H1 (cell line): Measurements from ENCODE around the gene MAML1. TPM values are rescaled to one million over a fixed set of nuclear protein-coding genes. Genes with fewer than 3 reads are reported as not detected.

Source experiments
- CTCF ChIA-PET: fragments of 300-600 bp; sonication (Branson Sonifier 250); formaldehyde crosslinking; loops from one replicate; lab custom pipeline; 2021; ENCODE audit not compliant: partially characterized antibody; lab: Charles Lee
- POLR2A ChIA-PET: fragments of 300-600 bp; sonication (Branson Sonifier 250); formaldehyde crosslinking; loops from one replicate; lab custom pipeline; 2021; ENCODE audit warnings: inconsistent platforms; ENCODE audit not compliant: partially characterized antibody; lab: Charles Lee
- DNase-seq, 2 experiments: peaks; one replicate each; pipeline versions ENCODE4 v3.0.0 to v3.0.0-alpha.2; 2010 to 2022; ENCODE audit warnings: low spot score in 2 of 2, low read depth in 1 of 2, mixed read lengths in 1 of 2
- FAIRE-seq: peaks from 2 replicates; lab custom pipeline; 2011; peaks lifted over from hg19 to GRCh38; lab: Jason Lieb, UNC
- H2AFZ ChIP-seq: 2 replicates; pipeline ENCODE4 v1.8.1; 2012; ENCODE audit warnings: low read length, inconsistent platforms
- H2AK5ac ChIP-seq: 2 replicates; pipeline ENCODE4 v1.6.1; 2013; ENCODE audit warnings: low read depth, low read length
- H2BK120ac ChIP-seq: replicated peaks from 2 replicates; pipeline ENCODE3; 2013; ENCODE audit warnings: low read depth, low read length, inconsistent platforms
- H2BK12ac ChIP-seq: 2 replicates; pipeline ENCODE4 v1.6.1; 2013; ENCODE audit warnings: low read depth, low read length
- H2BK15ac ChIP-seq: 2 replicates; pipeline ENCODE4 v1.6.1; 2013; ENCODE audit warnings: low read length
- H2BK20ac ChIP-seq: 2 replicates; pipeline ENCODE4 v1.6.1; 2013; ENCODE audit warnings: low read length
- H2BK5ac ChIP-seq: 2 replicates; pipeline ENCODE4 v1.6.1; 2013; ENCODE audit warnings: low read depth, low read length
- H3K14ac ChIP-seq: 2 replicates; pipeline ENCODE4 v1.6.1; 2013; ENCODE audit warnings: inconsistent platforms; ENCODE audit not compliant: insufficient read length
- H3K18ac ChIP-seq: 2 replicates; pipeline ENCODE4 v1.6.1; 2013; ENCODE audit warnings: low read length; ENCODE audit errors: extremely low read depth
- H3K23ac ChIP-seq: 2 replicates; pipeline ENCODE4 v1.6.1; 2013; ENCODE audit warnings: inconsistent platforms; ENCODE audit not compliant: insufficient read length
- H3K23me2 ChIP-seq: 2 replicates; pipeline ENCODE4 v1.6.1; 2013; ENCODE audit warnings: low read depth, low read length
- H3K27ac ChIP-seq: 2 replicates; pipeline ENCODE4 v1.6.1; 2011; ENCODE audit warnings: low read depth, low read length, inconsistent platforms
- H3K27me3 ChIP-seq, 4 experiments: replicated peaks in 1 of 4; 1 replicate in 1 of 4; 2 replicates in 3 of 4; pipeline versions ENCODE4 v1.6.1 to v1.8.1; 2011 to 2013; ENCODE audit warnings: low read length in 3 of 4, mild to moderate bottlenecking in 3 of 4, inconsistent platforms in 2 of 4, mixed read lengths in 2 of 4, moderate library complexity in 1 of 4; ENCODE audit not compliant: control insufficient read depth in 3 of 4, insufficient read depth in 3 of 4; ENCODE audit errors: extremely low read depth in 1 of 4
- H3K36me3 ChIP-seq, 4 experiments: 2 replicates each; pipeline versions ENCODE4 v1.6.1 to v1.8.1; 2011 to 2013; ENCODE audit warnings: mild to moderate bottlenecking in 4 of 4, low read length in 3 of 4, moderate library complexity in 2 of 4, control low read depth in 1 of 4, inconsistent platforms in 1 of 4; ENCODE audit not compliant: insufficient read depth in 4 of 4, control insufficient read depth in 2 of 4
- H3K4ac ChIP-seq: replicated peaks from 2 replicates; pipeline ENCODE3; 2013; ENCODE audit warnings: low read length, low read depth, mixed read lengths, inconsistent platforms; ENCODE audit not compliant: insufficient read length
- H3K4me1 ChIP-seq, 4 experiments: replicated peaks in 1 of 4; 1 replicate in 1 of 4; 2 replicates in 3 of 4; pipeline versions ENCODE4 v1.6.1 to v1.8.1; 2011 to 2013; ENCODE audit warnings: low read length in 3 of 4, inconsistent platforms in 2 of 4, mixed read lengths in 1 of 4; ENCODE audit not compliant: insufficient read depth in 4 of 4, control insufficient read depth in 3 of 4
- H3K4me2 ChIP-seq, 2 experiments: 2 replicates each; pipeline versions ENCODE4 v1.6.1 to v1.8.1; 2011 to 2013; ENCODE audit warnings: low read depth in 2 of 2, low read length in 2 of 2, control low read depth in 1 of 2, inconsistent platforms in 1 of 2, mild to moderate bottlenecking in 1 of 2; ENCODE audit not compliant: insufficient read depth in 1 of 2
- H3K4me3 ChIP-seq, 4 experiments: fragments of 200-600, 300-600 bp in 1 of 4; sonication (generic), shearing (Covaris generic), sonication (Bioruptor Twin) in 1 of 4; 2 replicates each; pipeline versions ENCODE4 v1.5.1 to v1.8.1; 2011 to 2016; ENCODE audit warnings: low read length in 4 of 4, low read depth in 3 of 4, control low read depth in 2 of 4, inconsistent platforms in 2 of 4, mild to moderate bottlenecking in 2 of 4, mixed read lengths in 1 of 4, moderate library complexity in 1 of 4; ENCODE audit not compliant: insufficient read depth in 2 of 4; ENCODE audit errors: extremely low read depth in 1 of 4
- H3K56ac ChIP-seq: replicated peaks from 2 replicates; pipeline ENCODE3; 2013; ENCODE audit warnings: low read depth, mild to moderate bottlenecking, mixed read lengths, low read length, inconsistent platforms; ENCODE audit not compliant: insufficient read length
- H3K79me1 ChIP-seq: 2 replicates; pipeline ENCODE4 v1.6.1; 2013; ENCODE audit warnings: low read depth, low read length, control low read depth
- H3K79me2 ChIP-seq, 2 experiments: 2 replicates each; pipeline versions ENCODE4 v1.6.1 to v1.8.1; 2012 to 2013; ENCODE audit warnings: low read length in 2 of 2, mild to moderate bottlenecking in 2 of 2, inconsistent platforms in 1 of 2; ENCODE audit not compliant: insufficient read depth in 2 of 2, control insufficient read depth in 1 of 2
- H3K9ac ChIP-seq, 4 experiments: replicated peaks in 1 of 4; 1 replicate in 1 of 4; 2 replicates in 3 of 4; pipeline versions ENCODE4 v1.6.1 to v1.8.1; 2011 to 2013; ENCODE audit warnings: low read depth in 3 of 4, low read length in 3 of 4, control low read depth in 2 of 4, mild to moderate bottlenecking in 2 of 4, moderate library complexity in 2 of 4, inconsistent platforms in 1 of 4; ENCODE audit errors: extremely low read depth in 1 of 4
- H3K9me3 ChIP-seq, 2 experiments: 2 replicates each; pipeline versions ENCODE4 v1.6.1 to v1.8.1; 2012 to 2013; ENCODE audit warnings: mild to moderate bottlenecking in 2 of 2, moderate library complexity in 2 of 2, control low read depth in 1 of 2, inconsistent platforms in 1 of 2, low read depth in 1 of 2, low read length in 1 of 2, mixed read lengths in 1 of 2; ENCODE audit not compliant: insufficient read depth in 2 of 2
- H4K20me1 ChIP-seq, 2 experiments: replicated peaks in 1 of 2; 2 replicates each; pipeline versions ENCODE3 to v1.8.1; 2011 to 2013; ENCODE audit warnings: inconsistent platforms in 2 of 2, low read length in 2 of 2, mild to moderate bottlenecking in 1 of 2; ENCODE audit not compliant: insufficient read depth in 2 of 2, control insufficient read depth in 1 of 2
- H4K5ac ChIP-seq: 2 replicates; pipeline ENCODE4 v1.6.1; 2013; ENCODE audit warnings: low read length, low read depth, mixed read lengths, inconsistent platforms; ENCODE audit not compliant: insufficient read length
- H4K8ac ChIP-seq: 2 replicates; pipeline ENCODE4 v1.8.0; 2013; ENCODE audit warnings: mild to moderate bottlenecking, moderate library complexity, low read length, inconsistent platforms; ENCODE audit not compliant: insufficient read depth; ENCODE audit errors: extremely low read depth
- H4K91ac ChIP-seq: replicated peaks from 2 replicates; pipeline ENCODE3; 2013; ENCODE audit warnings: low read length, mixed read lengths, inconsistent platforms; ENCODE audit not compliant: insufficient read length
- SIN3A ChIP-seq, 2 experiments: IDR thresholded peaks in 1 of 2; conservative IDR thresholded peaks in 1 of 2; 2 replicates each; pipeline ENCODE4 v1.6.1; 2011 to 2012; ENCODE audit warnings: low read length in 2 of 2, improper control_type of control experiment in 1 of 2, low read depth in 1 of 2, mild to moderate bottlenecking in 1 of 2
- SIRT6 ChIP-seq: IDR thresholded peaks from one replicate; pipeline ENCODE4 v1.7.1; 2012; ENCODE audit warnings: low read length, inconsistent platforms
- WGBS, 2 experiments: shearing (Covaris generic) in 1 of 2; methylation state at CpG; one replicate each; pipeline versions ENCODE4 v1.1.6 to v1.1.7; 2013 to 2015; ENCODE audit warnings: low lambda C conversion rate in 2 of 2, mixed read lengths in 2 of 2, inconsistent platforms in 1 of 2, low coverage in 1 of 2, missing lambda C conversion rate in 1 of 2; ENCODE audit not compliant: insufficient replicate concordance in 2 of 2, insufficient coverage in 1 of 2, insufficient read length in 1 of 2; ENCODE audit errors: extremely low coverage in 1 of 2, missing lambda C conversion rate in 1 of 2; 5-methylcytosine and 5-hydroxymethylcytosine counted together
- polyA plus RNA-seq, 7 experiments: library from polyadenylated mRNA; depleted of rRNA in 3 of 7; stranded (reverse) in 5 of 7; unstranded in 2 of 7; fragments of >200 nt in 5 of 7; fragments of 200-250 nt in 2 of 7; gene quantifications; 1 replicate in 5 of 7; 2 replicates in 1 of 7; 4 replicates in 1 of 7; pipeline versions ENCODE4 v1.2.1 to v1.2.3, GENCODE V29; 2011 to 2013; ENCODE audit warnings: missing spikeins in 2 of 7, mixed read lengths in 2 of 7
- total RNA-seq: library from RNA; stranded (reverse); fragmentation: NEBNext Ultra II Directional; extraction: Animal tissue kit (Norgen Biotek cat#: 25700); gene quantifications from 2 replicates; pipeline ENCODE4 v1.2.1, GENCODE V29; 2021

MAML1 gene
- total and polyA plus RNA-seq, 2 of the 8 experiments (the other 6 are each of a cell fraction or from before 2014, with no cell fraction given), result 17.1 to 41.9 TPM

DNA sequence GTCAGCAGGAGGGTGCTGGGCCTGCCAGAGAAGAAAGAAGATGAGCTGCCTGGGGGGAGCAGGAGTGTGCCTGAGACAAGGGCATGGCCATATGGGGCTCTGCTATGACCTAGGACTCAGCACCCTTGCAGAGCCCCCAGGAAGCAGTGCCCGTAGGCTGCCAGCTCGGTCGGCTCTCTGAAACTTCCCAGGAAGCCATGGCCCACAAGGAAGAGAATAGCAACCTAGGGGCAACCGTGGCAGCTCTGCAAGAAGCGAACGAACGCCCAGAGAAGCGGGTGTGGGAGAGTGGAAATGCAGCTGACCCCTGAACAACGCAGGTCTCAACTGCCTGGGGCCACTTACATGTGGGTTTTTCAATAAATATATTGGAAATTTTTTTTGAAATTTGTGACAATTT, 50.5 kb downstream of the MAML1 start:
- H2BK20ac ChIP-seq, result no peak overlapping the region
- CTCF ChIA-PET, result interaction anchor here (0.8 to 6.7 kb wide), 4 partner anchors 9 to 104 kb away, joined by 3 to 53 read pairs (median 4); no protein-coding TSS in a partner anchor
- peaks cover 0 to 9% (median 4%) of the 10 kb centered on the region in 4 experiments; a peak in 2 of 8 replicates for H3K36me3 ChIP-seq
- H2AK5ac ChIP-seq, result no peak overlapping the region
- no peak overlapping the region for H2AFZ ChIP-seq
- H3K27ac ChIP-seq, result no peak overlapping the region
- H2BK5ac ChIP-seq, result no peak overlapping the region
- no peak overlapping the region for H3K9ac ChIP-seq
- DNase-seq, result no peak
- 93% methylated on average over 9 of the region's 9 CpGs; no CpG with 5 or more reads in 1 of the 2 experiments for WGBS, 2 experiments
- H3K4ac ChIP-seq, result no peak overlapping the region
- no peak overlapping the region for H3K23ac ChIP-seq
- H4K91ac ChIP-seq, result no peak overlapping the region
- no peak overlapping the region for H3K56ac ChIP-seq
- H3K14ac ChIP-seq, result no peak overlapping the region
- no peak overlapping the region for H2BK12ac ChIP-seq
- H3K79me2 ChIP-seq, result no peaks in the 10 kb centered on the region
- no peak overlapping the region for H4K5ac ChIP-seq
- FAIRE-seq, result no peak
- H3K4me3 ChIP-seq, result no peak overlapping the region
- H3K79me1 ChIP-seq, result no peaks in the 10 kb centered on the region; the same call in 1 of the 2 replicates
- H3K4me1 ChIP-seq, result no peaks in the 10 kb centered on the region
- no peak overlapping the region for H2BK120ac ChIP-seq
- H3K23me2 ChIP-seq, result no peaks in the 10 kb centered on the region
- no peaks in the 10 kb centered on the region for H3K27me3 ChIP-seq
- H3K9me3 ChIP-seq, result no peaks in the 10 kb centered on the region
- H3K18ac ChIP-seq, result no peak overlapping the region
- POLR2A ChIA-PET, result interaction anchor here (1.1 to 3.4 kb wide), 6 partner anchors 9 to 160 kb away, joined by 3 to 15 read pairs (median 4); partner anchors contain the start of gene HNRNPH1
- H4K8ac ChIP-seq, result no peak overlapping the region
- H3K4me2 ChIP-seq, result no peak overlapping the region
- no peak overlapping the region for H2BK15ac ChIP-seq
- H4K20me1 ChIP-seq, result peaks cover 0 to 2% of the 10 kb centered on the region in 2 experiments
- TF ChIP-seq SIN3A (conservative IDR thresholded peaks at IDR 0.05 in 1 of 2, IDR thresholded peaks at IDR 0.05 in 1 of 2; ENCODE audit: low read depth in 1 of 2, low read length in 2 of 2) (no peak), SIRT6 (no peak)
